DMS79 (cell line): ENCODE results near the gene NUDCD3.

Experiments used
- DNase-seq: peaks from one replicate; lab custom pipeline; 2025; lab: John Stamatoyannopoulos, UW

Gene NUDCD3

DNA sequence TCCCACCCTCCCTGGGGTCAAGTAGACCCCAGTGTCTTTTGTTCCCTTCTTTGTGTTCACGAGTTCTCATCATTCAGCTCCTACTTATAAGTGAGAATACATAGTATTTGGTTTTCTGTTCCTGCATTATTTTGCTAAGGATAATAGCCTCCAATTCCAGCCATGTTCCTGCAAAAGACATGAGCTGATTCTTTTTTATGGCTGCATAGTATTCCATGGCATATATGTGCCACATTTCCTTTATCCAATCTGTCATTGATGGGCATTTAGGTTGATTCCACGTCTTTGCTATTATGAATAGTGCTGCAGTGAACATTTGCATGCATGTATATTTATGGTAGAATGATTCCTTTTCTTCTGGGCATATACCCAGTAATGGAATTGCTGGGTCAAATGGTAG is 136.8 kb downstream of the NUDCD3 start:
- DNase-seq, result no peak

DNA sequence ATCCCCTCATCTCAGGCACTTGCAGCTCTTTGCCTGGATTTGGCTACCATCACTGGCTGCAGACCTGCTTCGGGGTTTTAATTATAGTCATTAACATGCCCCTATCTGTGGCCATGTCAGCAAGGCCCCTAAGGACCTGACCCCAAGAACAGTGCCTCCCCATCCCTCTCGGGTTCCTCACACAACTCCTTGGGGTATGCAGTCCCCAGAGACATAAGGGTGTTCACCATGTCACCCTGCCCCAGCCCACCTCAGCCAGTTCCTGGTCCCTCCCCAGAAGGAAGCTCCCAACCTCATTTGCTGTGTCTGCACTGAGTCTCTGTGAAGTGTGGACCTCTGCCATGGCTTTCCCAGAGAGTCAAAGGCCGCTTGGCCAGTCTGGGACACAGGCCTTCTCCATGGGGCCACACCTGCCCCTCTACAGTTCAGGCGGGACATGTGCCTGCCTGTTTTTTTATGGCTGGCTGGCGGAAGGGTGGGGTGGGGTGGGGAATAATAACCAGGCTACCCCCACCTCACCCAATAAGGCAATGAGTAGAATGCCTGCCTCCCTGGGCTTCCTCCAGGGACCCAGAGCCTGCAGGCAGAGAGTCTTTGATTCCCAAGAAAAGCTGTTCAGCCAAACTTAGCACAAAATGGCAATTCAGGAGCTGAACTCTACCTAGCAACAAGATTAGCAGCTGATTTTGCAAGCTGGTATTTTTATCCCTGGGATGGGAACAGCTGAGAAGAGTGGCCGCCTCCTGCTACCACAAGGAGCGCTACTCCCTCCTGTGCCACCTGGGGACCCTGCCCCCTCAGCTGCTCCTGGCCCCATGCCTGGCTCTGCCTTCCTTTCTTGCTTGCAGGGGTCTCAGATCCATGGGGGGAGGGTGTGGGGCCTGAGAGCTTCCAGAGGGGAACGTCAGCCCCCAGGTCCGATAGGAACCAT is 141.3 kb downstream of the NUDCD3 start:
- DNase-seq, result no peak

DNA sequence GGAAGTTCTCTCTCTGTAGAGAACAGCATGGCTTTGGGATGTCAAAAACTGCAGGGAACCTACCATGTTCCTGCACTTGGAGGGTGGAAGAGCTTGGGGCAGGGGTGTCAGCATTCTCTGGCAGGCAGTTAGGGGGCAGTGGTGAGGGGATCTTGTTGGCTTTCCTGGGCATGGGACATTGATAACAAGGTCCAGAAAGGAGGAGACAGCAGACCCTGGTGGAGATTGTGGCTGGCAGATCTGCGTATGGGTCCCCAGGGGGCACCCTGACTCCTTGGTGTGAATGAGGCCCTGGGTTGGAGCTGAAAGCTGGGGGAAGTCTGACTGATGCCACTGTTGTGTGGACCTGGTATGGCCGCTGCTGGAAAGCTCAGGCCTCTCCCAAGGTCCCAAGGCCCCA is 142.2 kb downstream of the NUDCD3 start:
- DNase-seq, result no peak

DNA sequence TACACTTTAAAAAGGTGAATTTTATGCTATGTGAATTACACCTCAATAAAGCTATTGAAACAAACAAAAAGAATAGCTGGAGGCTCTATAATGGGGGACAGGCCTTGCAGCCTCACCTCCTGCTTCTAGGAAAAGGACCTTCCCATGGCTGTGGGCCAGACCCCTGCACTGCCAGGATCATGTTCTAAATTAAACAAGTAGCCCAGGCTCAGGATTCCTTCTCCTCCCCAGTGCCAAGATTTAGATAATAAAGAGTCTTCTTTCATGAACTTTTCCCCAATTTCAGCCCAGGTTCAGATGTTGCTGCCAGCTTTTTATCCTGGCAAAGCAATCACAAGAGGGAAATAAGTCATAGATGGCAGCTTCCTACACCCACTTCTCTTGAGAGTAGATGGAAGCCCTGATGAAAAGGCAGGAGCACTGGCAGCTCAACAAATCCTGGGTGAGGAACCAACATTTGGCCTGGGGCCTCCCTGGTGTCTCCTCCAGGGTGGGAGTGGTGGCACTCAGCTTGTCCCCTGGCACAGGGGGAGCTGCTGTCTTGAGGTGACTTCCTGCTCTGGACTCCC is 142.8 kb downstream of the NUDCD3 start:
- DNase-seq, result no peak

- no peak for DNase-seq
Observed at GRCh38 chr7:44346063-44346462, 144.4 kb downstream of the NUDCD3 start.

DNA sequence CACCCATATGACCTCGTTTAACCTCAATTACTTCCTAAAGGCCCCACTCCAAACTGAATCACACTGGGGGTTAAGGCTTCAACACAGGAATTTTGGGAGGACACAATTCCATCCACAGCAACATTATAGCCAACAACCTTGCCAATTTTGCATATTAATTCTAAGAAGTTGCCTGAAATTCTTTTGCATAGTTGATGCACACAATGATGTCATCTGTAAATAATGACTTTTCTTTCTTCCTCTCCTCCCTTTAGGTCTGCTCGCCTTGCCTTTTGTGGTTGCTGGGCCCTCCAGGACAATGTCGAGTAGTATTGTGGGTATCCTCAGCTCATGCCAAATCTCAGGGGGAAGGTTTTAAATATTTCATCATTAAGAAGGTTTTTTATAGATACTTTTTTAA is 149.1 kb downstream of the NUDCD3 start:
- DNase-seq, result no peak

DNA sequence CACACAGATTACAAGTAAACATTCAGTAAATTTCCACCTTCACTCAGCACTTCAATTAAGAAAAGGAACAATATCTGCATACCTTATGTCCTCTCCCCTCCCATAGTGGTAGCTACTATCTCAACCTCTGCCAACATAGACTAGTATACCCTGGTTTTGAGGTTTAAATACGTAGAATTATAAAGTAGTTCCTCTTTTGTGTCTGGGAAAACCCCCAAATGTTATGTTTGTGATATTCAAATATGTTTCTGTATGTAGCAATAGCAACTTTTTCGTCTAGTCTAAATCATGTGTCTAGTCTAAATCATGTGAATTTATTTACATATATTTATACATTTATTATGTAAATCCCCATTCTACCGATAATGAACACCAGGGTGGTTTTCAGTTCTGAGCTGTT is 151.9 kb downstream of the NUDCD3 start:
- DNase-seq, result no peak

- no peak for DNase-seq
Observed at GRCh38 chr7:44336491-44336890, 154.0 kb downstream of the NUDCD3 start.

GRCh38 chr7:44335184-44335583 is 155.3 kb downstream of the NUDCD3 start:
- no peak for DNase-seq

GRCh38 chr7:44334734-44335097 is 155.7 kb downstream of the NUDCD3 start:
- DNase-seq, result no peak

- DNase-seq, result no peak
Observed at GRCh38 chr7:44333911-44334733, 156.3 kb downstream of the NUDCD3 start.

GRCh38 chr7:44331682-44332081 is 158.8 kb downstream of the NUDCD3 start:
- no peak for DNase-seq

GRCh38 chr7:44330331-44330730 is 160.1 kb downstream of the NUDCD3 start:
- DNase-seq, result no peak

GRCh38 chr7:44329888-44330287 is 160.6 kb downstream of the NUDCD3 start:
- DNase-seq, result no peak
